Breast epithelium (tissue), 3 donors: ENCODE results near the gene CCDC149.

ENCODE experiments used
- CTCF ChIP-seq, 3 donors: fragments of 450-650 bp; IDR thresholded peaks; one replicate each; pipeline ENCODE4 v1.5.1; 2016 to 2017; ENCODE audit warnings: antibody characterized with exemption in 3 of 3, mild to moderate bottlenecking in 3 of 3, moderate library complexity in 3 of 3
- POLR2A ChIP-seq: fragments of 450-650 bp; IDR thresholded peaks from one replicate; pipeline ENCODE4 v1.6.1; 2016; ENCODE audit warnings: antibody characterized with exemption, mild to moderate bottlenecking, moderate library complexity

GRCh38 chr4:24923550-24923949, 10.7 kb upstream of the CCDC149 start:
- TF ChIP-seq CTCF (IDR thresholded peaks at IDR 0.05) (no peak), POLR2A (no peak)
